ENCODE results near the gene CSTA. TPM values are rescaled to one million over a fixed set of nuclear protein-coding genes. Genes with fewer than 3 reads are reported as not detected.

CSTA gene
- total RNA-seq, 1 donor from 2014 or later: not detected

DNA sequence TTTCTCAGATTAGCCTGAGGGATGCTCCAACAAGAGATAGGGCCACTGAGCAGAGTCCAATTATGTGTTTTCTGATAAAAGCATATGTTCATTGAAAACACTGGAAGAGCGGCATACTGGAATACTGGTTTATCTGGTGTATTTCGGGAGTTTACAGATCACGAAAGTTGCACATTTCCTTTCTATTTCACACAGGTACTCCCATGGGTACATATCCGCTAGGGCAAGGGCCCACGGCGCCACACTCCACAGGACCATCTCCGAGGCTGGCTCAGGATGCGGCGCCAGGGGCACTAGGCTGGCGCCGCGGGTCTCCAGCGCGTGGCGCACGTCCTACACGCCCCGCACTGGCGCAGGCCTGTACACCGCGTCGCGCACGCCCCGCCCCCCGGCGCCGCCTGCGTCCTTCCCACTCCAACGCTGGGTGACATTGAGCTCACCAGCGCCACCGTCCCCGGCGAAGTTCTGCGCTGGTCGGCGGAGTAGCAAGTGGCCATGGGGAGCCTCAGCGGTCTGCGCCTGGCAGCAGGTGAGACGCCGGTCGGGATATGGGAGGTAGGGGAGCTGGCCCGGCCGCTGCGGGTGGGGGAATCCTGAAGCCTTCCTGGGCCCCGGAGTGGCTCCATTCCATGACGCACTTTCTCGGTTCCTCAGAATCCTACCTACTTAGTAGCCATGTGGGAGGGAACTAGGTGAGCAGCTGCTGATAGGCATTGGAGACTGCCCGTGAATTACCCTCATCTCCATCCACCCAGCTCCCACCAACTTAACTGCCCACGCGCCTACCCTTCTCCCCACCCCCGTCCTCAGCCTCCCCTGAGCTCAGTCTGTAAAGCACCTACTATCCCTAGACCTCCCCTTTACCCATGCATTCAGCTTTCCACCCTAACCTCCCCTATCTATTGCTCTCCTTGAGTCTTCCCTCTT, 59.0 kb downstream of the CSTA start, which contains the start of gene FAM162A:
FAM162A (plus strand) TSS at position 412 of the 927 bp plus-strand sequence; CDS start at position 496, 84 bp downstream.
- TF ChIP-seq, protein P1, sequence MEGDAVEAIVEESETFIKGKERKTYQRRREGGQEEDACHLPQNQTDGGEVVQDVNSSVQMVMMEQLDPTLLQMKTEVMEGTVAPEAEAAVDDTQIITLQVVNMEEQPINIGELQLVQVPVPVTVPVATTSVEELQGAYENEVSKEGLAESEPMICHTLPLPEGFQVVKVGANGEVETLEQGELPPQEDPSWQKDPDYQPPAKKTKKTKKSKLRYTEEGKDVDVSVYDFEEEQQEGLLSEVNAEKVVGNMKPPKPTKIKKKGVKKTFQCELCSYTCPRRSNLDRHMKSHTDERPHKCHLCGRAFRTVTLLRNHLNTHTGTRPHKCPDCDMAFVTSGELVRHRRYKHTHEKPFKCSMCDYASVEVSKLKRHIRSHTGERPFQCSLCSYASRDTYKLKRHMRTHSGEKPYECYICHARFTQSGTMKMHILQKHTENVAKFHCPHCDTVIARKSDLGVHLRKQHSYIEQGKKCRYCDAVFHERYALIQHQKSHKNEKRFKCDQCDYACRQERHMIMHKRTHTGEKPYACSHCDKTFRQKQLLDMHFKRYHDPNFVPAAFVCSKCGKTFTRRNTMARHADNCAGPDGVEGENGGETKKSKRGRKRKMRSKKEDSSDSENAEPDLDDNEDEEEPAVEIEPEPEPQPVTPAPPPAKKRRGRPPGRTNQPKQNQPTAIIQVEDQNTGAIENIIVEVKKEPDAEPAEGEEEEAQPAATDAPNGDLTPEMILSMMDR (IDR thresholded peaks at IDR 0.05; ENCODE audit: insufficient read depth, low read length, poor library complexity, severe bottlenecking): peak; percentile 60
- DNase-seq (ENCODE audit: low read depth): peak; percentile 44
- no peaks in the 10 kb centered on the region for H3K36me3 ChIP-seq (ENCODE audit: control insufficient read depth, insufficient read depth, low read length)
- H3K4me3 ChIP-seq (ENCODE audit: low read depth, low read length): peak within 1 kb of the TSS; percentile 90
- H3K27me3 ChIP-seq (ENCODE audit: control insufficient read depth, insufficient read depth, low read length): no peaks in the 10 kb centered on the region

DNA sequence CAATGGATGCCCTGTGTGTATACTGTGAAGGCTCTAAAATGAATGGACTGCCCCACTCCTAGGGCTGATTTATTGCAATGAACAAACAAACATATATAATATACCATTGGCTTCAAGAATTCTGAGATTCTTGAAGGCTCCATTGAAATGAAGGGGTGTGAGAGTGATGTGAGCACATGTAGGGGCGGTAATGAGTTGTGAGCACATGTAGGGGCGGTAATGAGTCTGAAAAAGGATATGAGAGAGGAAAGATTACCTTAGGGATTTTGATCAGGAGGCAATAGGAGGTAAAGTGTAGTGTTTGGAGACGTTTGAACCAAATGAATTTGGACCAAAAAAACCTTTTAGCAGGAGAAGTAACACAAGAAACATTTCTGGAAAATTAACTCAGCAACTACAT, 62.7 kb downstream of the CSTA start:
- TF ChIP-seq, protein P1 (IDR thresholded peaks at IDR 0.05; ENCODE audit: insufficient read depth, low read length, poor library complexity, severe bottlenecking): no peak
- H3K36me3 ChIP-seq (ENCODE audit: control insufficient read depth, insufficient read depth, low read length): no peaks in the 10 kb centered on the region
- H3K27me3 ChIP-seq (ENCODE audit: control insufficient read depth, insufficient read depth, low read length): no peaks in the 10 kb centered on the region
- no peak overlapping the region for H3K4me3 ChIP-seq (ENCODE audit: low read depth, low read length)
- no peak for DNase-seq (ENCODE audit: low read depth)

DNA sequence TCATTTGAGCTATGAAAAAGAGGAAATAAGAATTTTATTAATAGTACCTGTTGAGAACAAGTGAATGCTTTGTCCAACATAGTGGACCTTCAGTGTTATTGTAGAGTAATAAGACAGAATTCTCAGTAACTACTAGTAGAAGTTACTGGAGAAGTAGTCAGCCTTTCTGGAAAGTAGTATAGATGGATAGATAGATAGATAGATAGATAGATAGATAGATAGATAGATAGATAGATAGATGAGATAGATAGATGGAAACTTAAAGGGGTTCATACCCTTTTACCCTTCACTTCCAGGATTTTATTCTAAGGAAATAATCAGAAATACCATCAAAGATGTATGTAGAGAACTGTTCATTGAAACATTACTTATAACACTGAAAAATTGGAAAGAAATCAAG, 64.1 kb downstream of the CSTA start:
- DNase-seq (ENCODE audit: low read depth): no peak
- H3K4me3 ChIP-seq (ENCODE audit: low read depth, low read length): no peak overlapping the region
- H3K27me3 ChIP-seq (ENCODE audit: control insufficient read depth, insufficient read depth, low read length): no peaks in the 10 kb centered on the region
- TF ChIP-seq, protein P1 (IDR thresholded peaks at IDR 0.05; ENCODE audit: insufficient read depth, low read length, poor library complexity, severe bottlenecking): no peak
- no peaks in the 10 kb centered on the region for H3K36me3 ChIP-seq (ENCODE audit: control insufficient read depth, insufficient read depth, low read length)

DNA sequence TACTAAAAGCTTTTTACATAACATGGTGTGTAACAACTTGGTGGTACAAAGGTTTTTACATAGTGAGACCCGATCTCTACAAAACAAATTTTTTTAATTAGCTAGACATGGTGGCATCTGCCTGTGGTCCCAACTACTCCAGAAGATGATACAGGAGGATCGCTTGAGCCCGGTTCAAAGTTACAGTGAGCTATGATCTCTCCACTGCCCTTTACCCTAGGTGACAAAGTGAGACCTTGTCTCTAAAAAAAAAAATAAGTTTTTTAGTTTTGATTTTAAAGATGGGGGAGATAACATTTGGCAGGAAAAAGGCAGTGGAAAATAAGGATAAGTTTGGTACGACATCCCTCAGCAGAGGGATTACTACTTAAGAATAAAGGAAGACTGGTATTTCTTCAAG, 64.8 kb downstream of the CSTA start:
- TF ChIP-seq, protein P1 (IDR thresholded peaks at IDR 0.05; ENCODE audit: insufficient read depth, low read length, poor library complexity, severe bottlenecking): no peak
- Histone ChIP-seq H3K36me3 (ENCODE audit: control insufficient read depth, insufficient read depth, low read length) (no peaks in the 10 kb centered on the region), H3K27me3 (ENCODE audit: control insufficient read depth, insufficient read depth, low read length) (no peaks in the 10 kb centered on the region), H3K4me3 (ENCODE audit: low read depth, low read length) (no peak overlapping the region)
- no peak for DNase-seq (ENCODE audit: low read depth)

DNA sequence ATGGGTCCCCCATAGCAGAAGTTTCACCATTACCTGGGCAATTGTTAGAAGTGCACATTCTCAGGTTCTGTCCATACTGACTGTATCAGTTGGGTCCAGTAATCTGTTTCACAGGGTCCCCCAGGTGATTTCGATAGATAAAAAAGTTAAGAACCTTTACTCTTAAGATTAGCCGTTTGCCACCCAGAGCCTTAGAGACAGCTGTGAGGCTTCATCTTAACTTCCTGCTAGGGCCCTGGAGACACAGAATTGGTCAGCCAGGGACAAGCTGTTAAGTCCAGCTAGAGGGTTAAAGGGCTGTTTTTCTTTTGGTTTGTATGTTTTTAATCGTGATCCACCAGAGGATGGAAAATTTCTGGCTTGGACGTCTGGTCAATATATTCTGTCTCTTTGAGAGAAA, 65.6 kb downstream of the CSTA start:
- DNase-seq (ENCODE audit: low read depth): no peak
- H3K36me3 ChIP-seq (ENCODE audit: control insufficient read depth, insufficient read depth, low read length): no peaks in the 10 kb centered on the region
- no peaks in the 10 kb centered on the region for H3K27me3 ChIP-seq (ENCODE audit: control insufficient read depth, insufficient read depth, low read length)
- H3K4me3 ChIP-seq (ENCODE audit: low read depth, low read length): no peak overlapping the region
- TF ChIP-seq, protein P1 (IDR thresholded peaks at IDR 0.05; ENCODE audit: insufficient read depth, low read length, poor library complexity, severe bottlenecking): no peak

Other genes starting within 250 kb of the CSTA start
- 0.04 and 0.07 TPM in 2 replicates for gene CASR, start 141.6 kb upstream of the CSTA start, total RNA-seq
- 24.8 and 27.1 TPM in 2 replicates for gene MIX23, start 58.0 kb downstream of the CSTA start, total RNA-seq
- 14.3 and 20.1 TPM in 2 replicates for gene FAM162A, start 58.9 kb downstream of the CSTA start, total RNA-seq
- gene WDR5B, start 90.8 kb downstream of the CSTA start, total RNA-seq: 4.2 and 4.9 TPM in 2 replicates
- gene KPNA1, start 189.7 kb downstream of the CSTA start, total RNA-seq: 46.0 and 48.1 TPM in 2 replicates
- 15.8 and 19.4 TPM in 2 replicates for gene PARP9, start 239.1 kb downstream of the CSTA start, total RNA-seq
- gene DTX3L, start 239.1 kb downstream of the CSTA start, total RNA-seq: 42.9 and 46.8 TPM in 2 replicates